IMR-90 (cell line): Measurements from ENCODE around the gene L3MBTL3. TPM values are rescaled to one million over a fixed set of nuclear protein-coding genes. Genes with fewer than 3 reads are reported as not detected.

Experiments used
- ATAC-seq: fragments of 200-7000 bp; cut with Tn5 transposase; 2 replicates; pipeline ENCODE4 v1.9.1; 2020; ENCODE audit warnings: low read depth, mild to moderate bottlenecking, moderate library complexity
- BruUV-seq: library from RNA; stranded (reverse); fragments of 400-500 nt; replicated peaks from 2 replicates; lab custom pipeline; 2021; lab: Mats Ljungman, UMichigan
- CTCF ChIA-PET: fragments of 300-600 bp; formaldehyde crosslinking; extraction: SDS; loops from one replicate; lab custom pipeline; 2021; ENCODE audit warnings: antibody characterized with exemption; lab: Yijun Ruan, JAX
- POLR2A ChIA-PET: fragments of 300-600 bp; sonication (Branson Sonifier 250); formaldehyde crosslinking; loops from one replicate; lab custom pipeline; 2022; ENCODE audit warnings: antibody characterized with exemption; ENCODE audit not compliant: unreplicated experiment; lab: Charles Lee
- DNase-seq: peaks from one replicate; pipeline ENCODE4 v3.0.0; 2013
- H2AFZ ChIP-seq: replicated peaks from 2 replicates; pipeline ENCODE3; 2013; ENCODE audit warnings: low read length, mild to moderate bottlenecking; ENCODE audit not compliant: poor library complexity
- H2AK5ac ChIP-seq: 2 replicates; pipeline ENCODE4 v1.6.1; 2013; ENCODE audit warnings: low read depth, low read length, inconsistent platforms
- H2AK9ac ChIP-seq: replicated peaks from 2 replicates; pipeline ENCODE3; 2013; ENCODE audit warnings: mild to moderate bottlenecking, low read depth, low read length, moderate library complexity; ENCODE audit not compliant: poor library complexity
- H2BK120ac ChIP-seq: 2 replicates; pipeline ENCODE4 v1.6.1; 2013; ENCODE audit warnings: low read depth, low read length, inconsistent platforms
- H2BK15ac ChIP-seq: 3 replicates; pipeline ENCODE4 v1.6.1; 2013; ENCODE audit warnings: low read depth, low read length, inconsistent platforms
- H2BK20ac ChIP-seq: 2 replicates; pipeline ENCODE4 v1.6.1; 2013; ENCODE audit warnings: low read depth, mild to moderate bottlenecking, inconsistent platforms, low read length, moderate library complexity
- H2BK5ac ChIP-seq: 2 replicates; pipeline ENCODE4 v1.6.1; 2013; ENCODE audit warnings: mild to moderate bottlenecking, low read depth, low read length, inconsistent platforms; ENCODE audit not compliant: poor library complexity, severe bottlenecking
- H3K14ac ChIP-seq: replicated peaks from 2 replicates; pipeline ENCODE4 v1.6.1; 2013; ENCODE audit warnings: low read depth, low read length, inconsistent platforms
- H3K18ac ChIP-seq: 2 replicates; pipeline ENCODE4 v1.6.1; 2013; ENCODE audit warnings: low read depth, low read length, control low read depth
- H3K23ac ChIP-seq: 2 replicates; pipeline ENCODE4 v1.6.1; 2013; ENCODE audit warnings: low read depth, low read length, inconsistent platforms
- H3K27ac ChIP-seq: 2 replicates; pipeline ENCODE4 v1.5.1; 2013; ENCODE audit warnings: mild to moderate bottlenecking, control low read depth, low read length; ENCODE audit not compliant: insufficient read depth
- H3K27me3 ChIP-seq: 2 replicates; pipeline ENCODE4 v1.6.1; 2013; ENCODE audit warnings: low read length; ENCODE audit not compliant: control insufficient read depth, insufficient read depth
- H3K36me3 ChIP-seq: 2 replicates; pipeline ENCODE4 v1.6.1; 2013; ENCODE audit warnings: low read length, mixed read lengths; ENCODE audit not compliant: control insufficient read depth, insufficient read depth
- H3K4ac ChIP-seq: 2 replicates; pipeline ENCODE4 v1.6.1; 2013; ENCODE audit warnings: low read depth, low read length, inconsistent platforms
- H3K4me1 ChIP-seq: 2 replicates; pipeline ENCODE4 v1.6.1; 2013; ENCODE audit warnings: low read length, mixed read lengths; ENCODE audit not compliant: control insufficient read depth, insufficient read depth
- H3K4me2 ChIP-seq: 2 replicates; pipeline ENCODE4 v1.6.1; 2013; ENCODE audit warnings: low read depth, mild to moderate bottlenecking, control low read depth, low read length, moderate library complexity
- H3K4me3 ChIP-seq: 2 replicates; pipeline ENCODE4 v1.5.1; 2013; ENCODE audit warnings: low read depth, mild to moderate bottlenecking, control low read depth, low read length, moderate library complexity; ENCODE audit not compliant: insufficient read depth
- H3K56ac ChIP-seq: 2 replicates; pipeline ENCODE4 v1.6.1; 2013; ENCODE audit warnings: low read length, inconsistent platforms; ENCODE audit not compliant: insufficient read depth; ENCODE audit errors: extremely low read depth
- H3K79me1 ChIP-seq, 2 experiments: 2 replicates each; pipeline ENCODE4 v1.6.1; 2013; ENCODE audit warnings: low read length in 2 of 2, inconsistent platforms in 1 of 2, low read depth in 1 of 2
- H3K9ac ChIP-seq: 2 replicates; pipeline ENCODE4 v1.6.1; 2013; ENCODE audit warnings: low read depth, low read length, control low read depth
- H3K9me1 ChIP-seq: 2 replicates; pipeline ENCODE4 v1.6.1; 2013; ENCODE audit warnings: low read length, inconsistent platforms; ENCODE audit not compliant: insufficient read depth
- H3K9me3 ChIP-seq: 2 replicates; pipeline ENCODE4 v1.6.1; 2013; ENCODE audit warnings: low read length; ENCODE audit not compliant: control insufficient read depth, insufficient read depth
- H4K20me1 ChIP-seq: 2 replicates; pipeline ENCODE4 v1.6.1; 2013; ENCODE audit warnings: low read length, inconsistent platforms; ENCODE audit not compliant: insufficient read depth
- H4K5ac ChIP-seq: 2 replicates; pipeline ENCODE4 v1.6.1; 2013; ENCODE audit warnings: mild to moderate bottlenecking, low read depth, low read length, control low read depth
- H4K8ac ChIP-seq, 2 experiments: 2 replicates each; pipeline ENCODE4 v1.6.1; 2013; ENCODE audit warnings: low read depth in 2 of 2, low read length in 2 of 2, control low read depth in 1 of 2, inconsistent platforms in 1 of 2
- H4K91ac ChIP-seq: 2 replicates; pipeline ENCODE4 v1.6.1; 2013; ENCODE audit warnings: low read depth, low read length, inconsistent platforms; ENCODE audit not compliant: insufficient read depth
- BHLHE40 ChIP-seq: fragments of 150-350 bp; IDR thresholded peaks from 2 replicates; pipeline ENCODE4 v1.6.1; 2016; ENCODE audit warnings: mild to moderate bottlenecking, low read depth, low read length
- CEBPB ChIP-seq: IDR thresholded peaks from 2 replicates; pipeline ENCODE4 v1.6.1; 2012; ENCODE audit warnings: low read depth, low read length, improper control_type of control experiment
- CHD1 ChIP-seq: IDR thresholded peaks from 2 replicates; pipeline ENCODE4 v1.6.1; 2012; ENCODE audit warnings: low read depth, low read length, improper control_type of control experiment
- FOS ChIP-seq: fragments of 150-350 bp; IDR thresholded peaks from 2 replicates; pipeline ENCODE4 v1.6.1; 2016; ENCODE audit warnings: low read depth, low read length
- MAFK ChIP-seq: IDR thresholded peaks from 2 replicates; pipeline ENCODE4 v1.6.1; 2012; ENCODE audit warnings: low read depth, low read length, improper control_type of control experiment
- MAZ ChIP-seq: IDR thresholded peaks from 2 replicates; pipeline ENCODE4 v1.6.1; 2012; ENCODE audit warnings: low read depth, mild to moderate bottlenecking, low read length, improper control_type of control experiment, moderate library complexity, borderline replicate concordance
- MXI1 ChIP-seq: IDR thresholded peaks from 2 replicates; pipeline ENCODE4 v1.6.1; 2012; ENCODE audit warnings: low read depth, mild to moderate bottlenecking, low read length, moderate library complexity, borderline replicate concordance
- POLR2A ChIP-seq: IDR thresholded peaks from 2 replicates; pipeline ENCODE4 v1.6.1; 2012; ENCODE audit warnings: mild to moderate bottlenecking, low read depth, low read length
- RAD21 ChIP-seq: IDR thresholded peaks from 2 replicates; pipeline ENCODE4 v1.6.1; 2012; ENCODE audit warnings: low read length, improper control_type of control experiment
- RCOR1 ChIP-seq: IDR thresholded peaks from 2 replicates; pipeline ENCODE4 v1.6.1; 2012; ENCODE audit warnings: mild to moderate bottlenecking, low read length, improper control_type of control experiment; ENCODE audit not compliant: insufficient replicate concordance
- RFX5 ChIP-seq: IDR thresholded peaks from 2 replicates; pipeline ENCODE4 v1.8.0; 2012; ENCODE audit warnings: low read depth, mild to moderate bottlenecking, low read length, moderate library complexity
- SMC3 ChIP-seq: fragments of 150-350 bp; IDR thresholded peaks from 2 replicates; pipeline ENCODE4 v1.6.1; 2016; ENCODE audit warnings: low read depth, mild to moderate bottlenecking, antibody characterized with exemption, low read length, moderate library complexity
- WGBS, 2 experiments: methylation state at CpG; one replicate each; pipeline versions ENCODE4 v1.1.5 to v1.1.7; 2013; ENCODE audit warnings: missing lambda C conversion rate in 2 of 2; ENCODE audit not compliant: insufficient read length in 1 of 2; ENCODE audit errors: extremely low coverage in 2 of 2; 5-methylcytosine and 5-hydroxymethylcytosine counted together
- dilution Hi-C: fragments of 300-500 bp; cut with HindIII; formaldehyde crosslinking; loops from one replicate; pipeline ENCODE4 v1.14.3; 2018; ENCODE audit warnings: low sequenced_read_pairs; ENCODE audit not compliant: unreplicated experiment
- in situ Hi-C: fragments of 300-500 bp; cut with MboI; formaldehyde crosslinking; loops from 3 replicates; pipeline ENCODE4 v1.14.3; 2019; ENCODE audit warnings: low sequenced_read_pairs, inconsistent platforms, mixed read lengths
- intact Hi-C: fragments of 100-400 bp; cut with micrococcal nuclease; formaldehyde crosslinking; loops from 2 replicates; pipeline ENCODE4 v1.10.0; 2022
- polyA plus RNA-seq, 3 experiments: library from polyadenylated mRNA; depleted of rRNA; stranded (reverse); fragments of >200 nt; gene quantifications; 2 replicates each; pipeline ENCODE4 v1.2.3, GENCODE V29; 2012; ENCODE audit warnings: low replicate concordance in 1 of 3
- total RNA-seq: library from RNA; depleted of rRNA; stranded (reverse); fragments of >200 nt; gene quantifications from 2 replicates; pipeline ENCODE4 v1.2.3, GENCODE V29; 2012
- TF ChIP-seq, protein P1 (sequence below): fragments of 150-350 bp; IDR thresholded peaks from 2 replicates; pipeline ENCODE4 v1.6.1; 2017; ENCODE audit warnings: mild to moderate bottlenecking, antibody characterized with exemption, low read length, low read depth
- TF ChIP-seq, protein P2 (sequence below): fragments of 150-350 bp; IDR thresholded peaks from 2 replicates; pipeline ENCODE4 v1.6.1; 2016; ENCODE audit warnings: low read depth, mild to moderate bottlenecking, low read length, moderate library complexity, borderline replicate concordance

Gene L3MBTL3
- total and polyA plus RNA-seq, 2 of the 4 experiments (the other 2 are of a cell fraction) = 7.2 to 10.9 TPM

DNA sequence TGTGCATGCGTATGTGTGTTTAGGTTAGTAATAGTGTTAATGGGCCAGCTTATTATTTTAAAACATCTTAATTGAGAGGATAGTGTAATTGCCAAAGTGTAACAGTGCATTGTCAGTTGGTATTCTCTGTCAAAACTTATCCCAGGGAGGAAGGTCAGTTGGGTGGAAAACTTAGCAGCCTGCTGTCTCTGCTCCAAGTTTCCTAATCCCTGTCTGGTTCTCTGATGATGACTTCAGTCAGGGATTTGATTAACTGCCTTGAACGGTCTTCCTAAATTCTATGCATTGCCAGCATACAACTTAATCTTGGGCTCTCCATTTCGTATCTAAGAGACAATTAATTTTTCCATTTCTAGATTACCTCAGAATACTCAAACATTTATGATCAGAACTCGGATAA, 51.1 kb downstream of the L3MBTL3 start:
- in situ Hi-C loops = loop anchor here (25.0 kb wide), 1 partner anchor 693 kb away; no protein-coding TSS in a partner anchor
- Histone ChIP-seq H2AK9ac (no peak overlapping the region), H3K36me3 (peaks cover 12% of the 10 kb centered on the region), H3K27me3 (no peaks in the 10 kb centered on the region), H4K91ac (no peak overlapping the region), H4K5ac (no peak overlapping the region), H3K4ac (no peak overlapping the region), H3K27ac (no peak overlapping the region), H3K9me3 (no peaks in the 10 kb centered on the region), H2BK15ac (no peak overlapping the region), H2BK20ac (no peak overlapping the region), H3K23ac (no peak overlapping the region), H2AFZ (no peak overlapping the region), H3K14ac (no peak overlapping the region), H3K79me1 (no peaks in the 10 kb centered on the region), H2BK120ac (no peak overlapping the region), H3K18ac (no peak overlapping the region), H3K9me1 (peaks cover 5% of the 10 kb centered on the region), H2AK5ac (no peak overlapping the region), H3K56ac (no peak overlapping the region), H3K4me1 (peaks cover 5% of the 10 kb centered on the region), H4K8ac (no peak overlapping the region), H4K20me1 (no peaks in the 10 kb centered on the region; the same call in 1 of the 2 replicates), H2BK5ac (no peak overlapping the region), H3K9ac (no peak overlapping the region), H3K4me3 (no peak overlapping the region), H3K4me2 (no peak overlapping the region)
- CTCF ChIA-PET = no interaction called here
- ATAC-seq (no peak), DNase-seq (no peak)
- WGBS, 2 experiments = 20% methylated on average over 1 of the region's 4 CpGs; no CpG with 5 or more reads in 1 of the 2 experiments
- no TSS peak for BruUV-seq
- dilution Hi-C loops = no loop called here
- POLR2A ChIA-PET = no interaction called here
- TF ChIP-seq POLR2A (no peak), CEBPB (no peak), MAFK (no peak), RAD21 (no peak), RFX5 (no peak), MXI1 (no peak), MAZ (no peak), RCOR1 (no peak), SMC3 (no peak), CHD1 (no peak), FOS (no peak), BHLHE40 (no peak)
- TF ChIP-seq, protein P1, sequence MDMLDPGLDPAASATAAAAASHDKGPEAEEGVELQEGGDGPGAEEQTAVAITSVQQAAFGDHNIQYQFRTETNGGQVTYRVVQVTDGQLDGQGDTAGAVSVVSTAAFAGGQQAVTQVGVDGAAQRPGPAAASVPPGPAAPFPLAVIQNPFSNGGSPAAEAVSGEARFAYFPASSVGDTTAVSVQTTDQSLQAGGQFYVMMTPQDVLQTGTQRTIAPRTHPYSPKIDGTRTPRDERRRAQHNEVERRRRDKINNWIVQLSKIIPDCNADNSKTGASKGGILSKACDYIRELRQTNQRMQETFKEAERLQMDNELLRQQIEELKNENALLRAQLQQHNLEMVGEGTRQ = no peak
- TF ChIP-seq, protein P2, sequence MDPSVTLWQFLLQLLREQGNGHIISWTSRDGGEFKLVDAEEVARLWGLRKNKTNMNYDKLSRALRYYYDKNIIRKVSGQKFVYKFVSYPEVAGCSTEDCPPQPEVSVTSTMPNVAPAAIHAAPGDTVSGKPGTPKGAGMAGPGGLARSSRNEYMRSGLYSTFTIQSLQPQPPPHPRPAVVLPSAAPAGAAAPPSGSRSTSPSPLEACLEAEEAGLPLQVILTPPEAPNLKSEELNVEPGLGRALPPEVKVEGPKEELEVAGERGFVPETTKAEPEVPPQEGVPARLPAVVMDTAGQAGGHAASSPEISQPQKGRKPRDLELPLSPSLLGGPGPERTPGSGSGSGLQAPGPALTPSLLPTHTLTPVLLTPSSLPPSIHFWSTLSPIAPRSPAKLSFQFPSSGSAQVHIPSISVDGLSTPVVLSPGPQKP = no peak
- intact Hi-C loops = no loop called here
